IPS DF 6.9 (cell line): ENCODE results near the gene MCHR1.
"Not testable (repeated sequence)": the region's sequence is repeated elsewhere in the genome, so short reads cannot be mapped to it uniquely, and the experiment has no call there.

ENCODE experiments used
- DNase-seq: peaks from one replicate; pipeline ENCODE4 v3.0.0-alpha.2; 2013; ENCODE audit warnings: low read depth, low spot score
- H3K27ac ChIP-seq: one replicate; pipeline ENCODE4 v1.5.1; 2013; ENCODE audit warnings: low read length, control low read depth
- H3K27me3 ChIP-seq: 2 replicates; pipeline ENCODE4 v1.6.1; 2013; ENCODE audit warnings: mild to moderate bottlenecking, low read length; ENCODE audit not compliant: control insufficient read depth, insufficient read depth
- H3K36me3 ChIP-seq: 2 replicates; pipeline ENCODE4 v1.6.1; 2013; ENCODE audit warnings: low read length; ENCODE audit not compliant: control insufficient read depth, insufficient read depth
- H3K4me1 ChIP-seq: 2 replicates; pipeline ENCODE4 v1.6.1; 2013; ENCODE audit warnings: low read length; ENCODE audit not compliant: control insufficient read depth, insufficient read depth
- H3K4me3 ChIP-seq: 2 replicates; pipeline ENCODE4 v1.5.1; 2013; ENCODE audit warnings: mild to moderate bottlenecking, low read length
- H3K9me3 ChIP-seq: 2 replicates; pipeline ENCODE4 v1.6.1; 2013; ENCODE audit warnings: low read length, inconsistent platforms; ENCODE audit not compliant: control insufficient read depth, insufficient read depth
- WGBS: extraction: QIAGEN DNeasy Blood & Tissue Kit; methylation state at CpG from one replicate; pipeline ENCODE4 v1.1.7; 2013; ENCODE audit warnings: mixed read lengths, missing lambda C conversion rate; ENCODE audit not compliant: insufficient read length, insufficient coverage; 5-methylcytosine and 5-hydroxymethylcytosine counted together

MCHR1 gene

DNA sequence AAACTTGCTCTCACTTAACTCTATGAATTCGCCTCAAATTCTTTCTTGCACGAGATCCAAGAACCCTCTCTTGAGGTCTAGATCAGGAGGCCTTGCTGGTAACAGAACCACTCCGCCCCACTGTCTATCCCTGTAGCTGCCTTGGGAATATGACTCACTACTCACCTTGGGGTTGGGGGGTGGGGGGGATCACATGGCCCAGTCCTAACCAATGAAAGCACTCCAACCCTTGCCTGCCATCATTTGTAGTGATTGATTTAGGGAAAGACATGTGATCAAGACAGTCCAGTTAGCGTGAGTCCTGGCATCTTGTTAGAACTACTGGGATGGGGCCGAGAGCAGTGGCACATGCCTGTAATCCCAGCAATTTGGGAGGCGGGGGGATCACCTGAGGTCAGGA, 38.0 kb upstream of the MCHR1 start:
- Histone ChIP-seq H3K36me3 (no peaks in the 10 kb centered on the region), H3K4me3 (no peak overlapping the region), H3K27ac (no peak overlapping the region), H3K9me3 (no peaks in the 10 kb centered on the region), H3K4me1 (no peaks in the 10 kb centered on the region), H3K27me3 (no peaks in the 10 kb centered on the region)
- no peak for DNase-seq
- WGBS = no CpG with 5 or more reads among the region's 6 CpGs

DNA sequence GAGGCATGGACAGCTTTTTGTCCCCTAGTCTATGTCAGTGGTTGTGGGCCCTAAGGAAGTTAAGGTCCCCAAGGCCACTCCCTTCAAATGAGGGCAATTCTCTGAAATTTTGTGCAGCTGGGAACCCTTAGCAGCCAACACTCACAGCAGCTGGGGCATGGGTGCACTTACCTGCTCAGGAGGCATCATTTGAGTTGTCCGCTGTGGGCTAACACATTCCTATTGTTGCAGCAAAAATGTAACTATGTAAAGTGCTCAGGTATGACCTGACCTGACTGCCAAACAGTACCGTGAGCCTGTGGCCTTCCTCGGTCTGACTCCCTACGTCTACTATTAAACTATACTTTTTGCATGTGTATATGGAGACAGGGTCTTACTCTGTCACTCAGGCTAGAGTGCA, 37.0 kb upstream of the MCHR1 start:
- H3K9me3 ChIP-seq = no peaks in the 10 kb centered on the region
- no peaks in the 10 kb centered on the region for H3K36me3 ChIP-seq
- WGBS = no CpG with 5 or more reads among the region's 4 CpGs
- no peaks in the 10 kb centered on the region for H3K27me3 ChIP-seq
- DNase-seq = no peak
- no peak overlapping the region for H3K27ac ChIP-seq
- H3K4me3 ChIP-seq = no peak overlapping the region
- H3K4me1 ChIP-seq = no peaks in the 10 kb centered on the region

DNA sequence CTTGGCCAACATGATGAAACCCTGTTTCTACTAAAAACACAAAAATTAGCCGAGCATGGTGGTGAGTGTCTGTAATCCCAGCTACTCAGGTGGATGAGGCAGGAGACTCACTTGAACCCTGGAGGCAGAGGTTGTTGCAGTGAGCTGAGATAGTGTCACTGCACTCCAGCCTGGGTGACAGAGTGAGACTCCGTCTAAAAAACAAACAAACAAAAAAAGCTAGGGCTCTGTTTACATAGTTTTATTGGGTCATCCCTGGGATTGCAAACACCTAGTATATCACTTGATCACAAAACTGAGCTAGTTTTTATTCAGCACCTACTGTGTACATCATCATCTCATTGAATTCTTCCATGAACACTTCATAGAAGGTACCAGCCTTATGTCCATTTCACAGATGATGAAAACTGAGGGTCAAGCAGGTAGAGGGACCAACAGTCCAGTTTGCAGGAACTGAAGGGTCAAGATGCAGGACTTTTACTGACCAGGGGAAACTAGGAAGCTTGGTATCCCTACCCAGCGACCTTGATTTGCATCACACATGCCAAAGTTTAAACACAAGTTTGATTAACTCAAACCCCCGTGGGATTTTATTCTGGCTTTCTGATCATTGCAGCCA, 33.6 kb upstream of the MCHR1 start:
- no peaks in the 10 kb centered on the region for H3K36me3 ChIP-seq
- WGBS = no CpG with 5 or more reads among the region's 4 CpGs
- H3K4me1 ChIP-seq = no peaks in the 10 kb centered on the region
- H3K27ac ChIP-seq = no peak overlapping the region
- H3K27me3 ChIP-seq = no peaks in the 10 kb centered on the region
- no peak overlapping the region for H3K4me3 ChIP-seq
- no peaks in the 10 kb centered on the region for H3K9me3 ChIP-seq
- DNase-seq = no peak

DNA sequence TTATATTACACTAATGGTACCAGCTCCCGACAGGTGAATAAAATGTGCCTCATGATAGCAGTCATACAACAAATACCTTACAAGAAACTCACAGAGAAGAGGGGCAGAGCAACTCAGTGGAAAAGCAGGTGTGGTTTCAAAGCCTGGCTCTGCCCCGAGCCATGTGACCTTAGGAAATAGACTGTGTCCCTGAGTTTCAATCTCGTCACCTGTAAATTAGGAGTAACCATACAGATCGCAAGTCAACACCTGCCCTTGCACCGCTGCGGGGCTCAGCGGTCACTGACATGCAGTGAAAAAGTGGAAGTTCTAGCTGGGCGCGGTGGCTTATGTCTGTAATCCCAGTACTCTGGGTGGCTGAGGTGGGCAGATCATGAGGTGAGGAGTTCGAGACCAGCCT, 30.9 kb upstream of the MCHR1 start:
- Histone ChIP-seq H3K27ac (no peak overlapping the region), H3K27me3 (no peaks in the 10 kb centered on the region), H3K36me3 (no peaks in the 10 kb centered on the region), H3K4me3 (no peak overlapping the region), H3K4me1 (no peaks in the 10 kb centered on the region), H3K9me3 (no peaks in the 10 kb centered on the region)
- WGBS = no CpG with 5 or more reads among the region's 10 CpGs
- no peak for DNase-seq

DNA sequence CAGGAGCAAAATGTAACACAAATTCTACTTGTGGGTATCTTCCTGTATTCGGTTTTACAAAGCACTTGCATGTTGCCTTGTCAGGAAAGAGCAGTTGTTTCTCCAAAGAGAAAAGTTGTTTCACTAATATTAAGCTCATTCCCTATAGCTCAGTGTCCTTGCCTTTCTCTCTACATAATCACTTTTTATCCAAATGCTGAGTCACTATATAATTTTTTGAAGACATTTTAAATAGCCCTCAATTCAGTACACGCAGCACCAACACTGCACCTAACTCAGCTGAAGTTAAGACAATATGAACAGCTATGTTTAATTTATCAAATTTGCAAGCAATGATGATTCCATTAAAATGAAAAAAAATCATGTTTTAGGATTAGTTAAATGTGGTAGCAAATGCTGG, 28.2 kb upstream of the MCHR1 start:
- no peak overlapping the region for H3K4me3 ChIP-seq
- no peaks in the 10 kb centered on the region for H3K27me3 ChIP-seq
- H3K4me1 ChIP-seq = no peaks in the 10 kb centered on the region
- H3K27ac ChIP-seq = no peak overlapping the region
- no peaks in the 10 kb centered on the region for H3K9me3 ChIP-seq
- no peak for DNase-seq
- no peaks in the 10 kb centered on the region for H3K36me3 ChIP-seq
- WGBS = no CpG with 5 or more reads among the region's 2 CpGs

DNA sequence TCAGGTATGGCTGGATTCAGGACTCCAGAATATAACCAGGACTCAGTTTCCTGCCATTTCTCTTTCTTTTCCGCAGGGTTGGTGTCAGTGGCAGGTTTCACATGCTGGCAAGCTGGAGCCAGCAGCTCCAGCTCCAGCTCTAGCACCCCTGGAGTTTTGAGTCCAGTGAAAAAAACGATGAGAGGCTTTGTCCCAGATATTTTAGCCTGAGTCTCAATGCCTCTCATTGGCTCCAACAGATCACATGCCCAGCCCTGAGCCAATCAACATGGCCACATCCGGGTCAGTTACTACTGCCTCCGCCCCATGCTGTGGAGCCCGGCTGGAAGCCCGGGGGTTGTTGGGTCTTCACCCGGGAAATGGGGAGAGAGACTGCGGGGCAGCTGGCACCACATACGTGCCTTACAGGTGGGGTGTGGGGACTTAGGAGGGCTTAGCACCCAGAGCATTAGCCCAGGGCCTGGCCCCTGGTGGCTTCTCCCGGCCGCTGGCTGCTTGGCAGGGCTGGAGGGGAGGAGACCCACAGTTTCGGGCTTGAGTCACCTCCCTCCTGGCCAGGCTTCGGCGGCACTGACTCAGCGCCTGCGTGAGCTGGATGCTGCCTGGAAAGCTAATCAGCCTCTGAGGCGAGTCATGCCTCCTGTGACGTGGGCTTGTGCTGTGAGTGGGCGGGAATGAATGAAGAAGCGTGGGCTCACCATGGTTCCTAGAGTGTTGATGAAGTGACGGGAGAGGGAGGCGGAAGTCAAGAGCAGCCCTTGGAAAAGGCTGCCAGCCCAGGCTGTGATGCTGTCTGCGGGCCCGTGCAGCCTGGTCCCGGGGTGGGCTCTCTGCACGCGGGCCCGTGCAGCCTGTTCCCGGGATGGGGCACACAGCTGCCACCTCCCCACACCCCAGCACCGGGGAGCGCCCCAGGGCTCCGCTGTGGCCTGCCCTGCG, 27.5 kb upstream of the MCHR1 start:
- Histone ChIP-seq H3K4me3 (no peak overlapping the region; the same call in 1 of the 2 replicates), H3K4me1 (no peaks in the 10 kb centered on the region), H3K27me3 (no peaks in the 10 kb centered on the region), H3K9me3 (no peaks in the 10 kb centered on the region), H3K36me3 (no peaks in the 10 kb centered on the region), H3K27ac (no peak overlapping the region)
- no peak for DNase-seq
- WGBS = no CpG with 5 or more reads among the region's 33 CpGs

DNA sequence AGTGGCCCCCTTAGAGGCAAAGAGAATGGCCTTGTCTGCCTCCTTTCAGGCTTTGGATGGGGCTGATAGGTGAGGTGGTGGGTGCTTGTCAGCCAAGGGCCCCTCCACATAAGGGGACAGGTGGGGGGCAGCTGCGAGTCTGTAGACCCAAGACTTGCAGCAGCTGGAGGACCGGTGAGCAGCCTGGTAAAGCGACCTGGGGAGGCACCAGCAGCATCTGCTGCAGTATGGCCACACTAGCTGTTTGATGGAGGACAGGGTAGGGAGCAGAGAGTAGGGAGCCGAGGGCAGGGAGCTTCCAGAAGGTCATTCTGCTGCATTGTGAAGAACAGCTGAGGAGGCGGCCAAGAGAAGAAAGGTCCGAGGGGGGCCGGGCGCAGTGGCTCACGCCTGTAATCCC, 25.9 kb upstream of the MCHR1 start:
- Histone ChIP-seq H3K27ac (no peak overlapping the region), H3K27me3 (no peaks in the 10 kb centered on the region)
- no CpG with 5 or more reads among the region's 9 CpGs for WGBS

DNA sequence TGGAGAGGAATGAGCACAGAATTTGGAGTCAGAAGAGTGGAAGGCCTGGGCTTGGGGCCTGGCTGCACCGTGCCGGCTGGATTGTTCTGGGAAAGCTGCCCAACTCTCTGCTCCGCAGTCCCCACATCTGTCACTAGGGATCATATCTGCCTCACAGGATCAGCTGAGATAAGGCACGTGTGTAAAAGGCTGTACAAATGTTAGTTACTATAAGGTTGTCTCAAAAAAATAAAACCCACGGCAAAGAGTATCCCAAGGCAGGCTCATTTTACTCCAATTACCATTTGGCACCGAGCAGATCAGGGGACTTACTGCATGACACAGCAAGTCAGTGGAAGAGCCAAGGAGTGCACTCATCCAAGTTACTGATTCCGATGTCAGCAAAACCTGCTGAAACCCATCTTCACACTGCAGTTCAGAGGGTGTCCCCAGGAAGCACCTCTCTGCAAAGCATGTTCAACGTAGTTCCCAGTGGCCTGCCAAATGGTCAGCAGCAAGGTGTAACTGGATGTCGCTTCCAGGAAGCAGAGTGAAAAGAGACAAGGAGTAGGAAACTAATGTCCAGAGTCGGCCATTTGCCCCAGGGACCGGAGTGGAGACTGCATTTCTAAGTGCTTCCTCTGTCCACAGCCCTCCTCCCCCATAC, 24.6 kb upstream of the MCHR1 start:
- H3K27ac ChIP-seq = no peak overlapping the region
- WGBS = no CpG with 5 or more reads among the region's 11 CpGs
- H3K36me3 ChIP-seq = no peaks in the 10 kb centered on the region
- H3K4me3 ChIP-seq = no peak overlapping the region
- no peaks in the 10 kb centered on the region for H3K9me3 ChIP-seq
- no peaks in the 10 kb centered on the region for H3K4me1 ChIP-seq
- DNase-seq = no peak
- no peaks in the 10 kb centered on the region for H3K27me3 ChIP-seq

More for the DNA sequence above, 25.9 kb upstream of the MCHR1 start:
- Histone ChIP-seq H3K4me3 (no peak overlapping the region), H3K4me1 (no peaks in the 10 kb centered on the region), H3K36me3 (no peaks in the 10 kb centered on the region), H3K9me3 (no peaks in the 10 kb centered on the region)
- no peak for DNase-seq

DNA sequence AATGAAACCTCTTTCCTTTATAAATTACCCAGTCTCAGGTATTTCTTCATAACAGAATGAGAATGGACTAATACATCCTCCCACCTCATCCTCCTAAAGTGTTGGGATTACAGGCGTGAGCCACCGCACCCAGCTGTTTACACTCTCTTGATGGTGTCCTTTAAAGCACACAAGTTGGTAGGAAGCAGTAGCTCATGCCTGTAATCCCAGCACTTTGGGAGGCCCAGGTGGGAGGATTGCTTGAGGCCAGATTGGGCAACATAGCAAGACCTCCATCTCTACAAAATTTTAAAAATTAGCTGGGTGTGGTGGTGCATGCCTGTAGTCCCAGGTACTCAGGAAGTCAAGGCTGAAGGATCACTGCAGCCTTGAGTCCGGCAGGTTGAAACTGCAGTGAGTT, 23.3 kb upstream of the MCHR1 start:
- H3K27me3 ChIP-seq, H3K4me3 ChIP-seq, H3K4me1 ChIP-seq, H3K36me3 ChIP-seq, H3K27ac ChIP-seq, H3K9me3 ChIP-seq, DNase-seq: not testable (repeated sequence)
- WGBS = no CpG with 5 or more reads among the region's 3 CpGs

DNA sequence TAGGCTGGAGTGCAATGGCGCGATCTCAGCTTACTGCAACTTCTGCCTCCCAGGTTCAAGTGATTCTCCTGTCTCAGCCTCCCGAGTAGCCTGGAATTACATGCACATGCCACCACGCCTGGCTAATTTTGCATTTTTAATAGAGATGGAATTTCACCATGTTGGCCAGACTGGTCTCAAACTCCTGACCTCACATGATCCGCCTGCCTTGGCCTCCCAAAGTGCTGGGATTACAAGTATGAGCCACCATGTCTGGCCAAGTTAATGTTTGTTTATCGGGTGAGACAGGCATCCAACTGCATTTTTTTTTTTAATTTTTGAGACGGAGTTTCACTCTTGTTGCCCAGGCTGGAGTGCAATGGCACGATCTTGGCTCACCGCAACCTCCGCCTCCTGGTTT, 22.6 kb upstream of the MCHR1 start:
- not testable (repeated sequence) for H3K4me1 ChIP-seq, H3K9me3 ChIP-seq, H3K27me3 ChIP-seq, H3K27ac ChIP-seq, H3K4me3 ChIP-seq, DNase-seq, H3K36me3 ChIP-seq
- WGBS = no CpG with 5 or more reads among the region's 10 CpGs
